Measurements from ENCODE around the gene MMP12.

DNA sequence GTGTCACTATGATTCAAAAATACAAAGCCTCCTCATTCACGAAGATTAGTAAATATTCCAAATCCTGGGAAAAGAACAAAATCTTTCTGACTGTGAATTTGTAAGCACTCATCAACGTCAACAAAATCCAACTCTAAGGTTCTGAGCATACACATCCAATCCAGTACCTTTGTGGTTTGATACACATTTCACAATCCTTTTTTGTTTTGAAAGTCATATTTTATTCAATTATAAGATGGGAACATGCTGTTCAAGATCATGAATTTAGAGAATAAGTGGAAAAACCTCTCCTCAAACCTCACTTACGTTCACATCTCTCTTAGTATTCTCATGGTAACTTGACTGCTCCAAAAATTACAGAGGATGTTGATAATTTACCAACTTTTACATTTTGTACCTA, 21.7 kb downstream of the MMP12 start:
- TF ChIP-seq, protein P1, sequence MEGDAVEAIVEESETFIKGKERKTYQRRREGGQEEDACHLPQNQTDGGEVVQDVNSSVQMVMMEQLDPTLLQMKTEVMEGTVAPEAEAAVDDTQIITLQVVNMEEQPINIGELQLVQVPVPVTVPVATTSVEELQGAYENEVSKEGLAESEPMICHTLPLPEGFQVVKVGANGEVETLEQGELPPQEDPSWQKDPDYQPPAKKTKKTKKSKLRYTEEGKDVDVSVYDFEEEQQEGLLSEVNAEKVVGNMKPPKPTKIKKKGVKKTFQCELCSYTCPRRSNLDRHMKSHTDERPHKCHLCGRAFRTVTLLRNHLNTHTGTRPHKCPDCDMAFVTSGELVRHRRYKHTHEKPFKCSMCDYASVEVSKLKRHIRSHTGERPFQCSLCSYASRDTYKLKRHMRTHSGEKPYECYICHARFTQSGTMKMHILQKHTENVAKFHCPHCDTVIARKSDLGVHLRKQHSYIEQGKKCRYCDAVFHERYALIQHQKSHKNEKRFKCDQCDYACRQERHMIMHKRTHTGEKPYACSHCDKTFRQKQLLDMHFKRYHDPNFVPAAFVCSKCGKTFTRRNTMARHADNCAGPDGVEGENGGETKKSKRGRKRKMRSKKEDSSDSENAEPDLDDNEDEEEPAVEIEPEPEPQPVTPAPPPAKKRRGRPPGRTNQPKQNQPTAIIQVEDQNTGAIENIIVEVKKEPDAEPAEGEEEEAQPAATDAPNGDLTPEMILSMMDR (IDR thresholded peaks at IDR 0.05; ENCODE audit: low read depth, low read length), result no peak
- TF ChIP-seq EZH2phosphoT487 (IDR thresholded peaks at IDR 0.05; ENCODE audit: low read depth), result no peak
